GM21825 (cell line): Measurements from ENCODE around the gene CPSF4.
A peak's percentile ranks its signal among the peaks of the same experiment; 100 is the strongest.
"Not testable (repeated sequence)": the region's sequence is repeated elsewhere in the genome, so short reads cannot be mapped to it uniquely, and the experiment has no call there.

Source experiments
- ATAC-seq: cut with Tn5 transposase; IDR thresholded peaks from one replicate; pipeline ENCODE4 v1.9.1; 2021; ENCODE audit warnings: mild to moderate bottlenecking, moderate library complexity; ENCODE audit not compliant: unreplicated experiment

CPSF4 gene

GRCh38 chr7:99407872-99408378, 30.8 kb upstream of the CPSF4 start:
- peak; percentile 10 for ATAC-seq

GRCh38 chr7:99408379-99409191, 30.2 kb upstream of the CPSF4 start, which contains the start of the genes BUD31 and PDAP1:
TSS of gene BUD31 (plus strand) at chr7:99408969. CDS start at chr7:99411093, 2,124 bp downstream.
TSS of gene PDAP1 (minus strand) at chr7:99408597. CDS start at chr7:99408548, 49 bp downstream.
- peak; percentile 71 for ATAC-seq

GRCh38 chr7:99409192-99409572, 29.6 kb upstream of the CPSF4 start:
- ATAC-seq: no peak

GRCh38 chr7:99409806-99410205, 28.9 kb upstream of the CPSF4 start:
- no peak for ATAC-seq

GRCh38 chr7:99410635-99411034, 28.1 kb upstream of the CPSF4 start:
- ATAC-seq: no peak

- not testable (repeated sequence) for ATAC-seq
These were observed 23.1 kb upstream of the CPSF4 start for GRCh38 chr7:99415513-99416127.

- ATAC-seq: no peak
These were observed 20.5 kb upstream of the CPSF4 start for GRCh38 chr7:99418260-99418659.

GRCh38 chr7:99419323-99420021, 19.3 kb upstream of the CPSF4 start:
- no peak for ATAC-seq

GRCh38 chr7:99420213-99420612, 18.5 kb upstream of the CPSF4 start:
- ATAC-seq: no peak

- no peak for ATAC-seq
These were observed 17.8 kb upstream of the CPSF4 start for GRCh38 chr7:99420986-99421385.

GRCh38 chr7:99422186-99422585, 16.6 kb upstream of the CPSF4 start:
- ATAC-seq: no peak

GRCh38 chr7:99422625-99423024, 16.1 kb upstream of the CPSF4 start:
- ATAC-seq: no peak

- no peak for ATAC-seq
These were observed 13.6 kb upstream of the CPSF4 start for GRCh38 chr7:99424932-99425730.

- ATAC-seq: no peak
These were observed 9.7 kb upstream of the CPSF4 start for GRCh38 chr7:99428972-99429566.

- ATAC-seq: no peak
These were observed 9.0 kb upstream of the CPSF4 start for GRCh38 chr7:99429756-99430155.

- ATAC-seq: not testable (repeated sequence)
These were observed 6.8 kb upstream of the CPSF4 start for GRCh38 chr7:99431756-99432540.

GRCh38 chr7:99433158-99433557, 5.6 kb upstream of the CPSF4 start:
- no peak for ATAC-seq

- peak; percentile 2 for ATAC-seq
These were observed 684 bp upstream of the CPSF4 start for GRCh38 chr7:99437946-99438572.

- ATAC-seq: no peak
These were observed 1.5 kb downstream of the CPSF4 start for GRCh38 chr7:99440195-99440594.
